Neural crest cell (in vitro differentiated cells): Measurements from ENCODE around the gene IGFL3. TPM values are rescaled to one million over a fixed set of nuclear protein-coding genes. Genes with fewer than 3 reads are reported as not detected.

Experiments
- DNase-seq: peaks from one replicate; pipeline ENCODE4 v3.0.0; 2021; ENCODE audit warnings: low read depth, mixed read lengths, low spot score
- H3K27ac Mint-ChIP-seq: one replicate; pipeline ENCODE4 v1.8.0; 2021; ENCODE audit warnings: mild to moderate bottlenecking, mixed read lengths; ENCODE audit not compliant: unreplicated experiment
- H3K27me3 Mint-ChIP-seq: 2 replicates; pipeline ENCODE4 v1.8.0; 2021; ENCODE audit warnings: low read depth, mild to moderate bottlenecking, mixed read lengths
- H3K36me3 Mint-ChIP-seq: 2 replicates; pipeline ENCODE4 v1.8.0; 2021; ENCODE audit warnings: low read depth, mild to moderate bottlenecking, mixed read lengths
- H3K4me1 Mint-ChIP-seq: 2 replicates; pipeline ENCODE4 v1.8.0; 2021; ENCODE audit warnings: mixed read lengths
- H3K4me3 Mint-ChIP-seq: one replicate; pipeline ENCODE4 v1.8.0; 2021; ENCODE audit warnings: mild to moderate bottlenecking, mixed read lengths
- H3K9me3 Mint-ChIP-seq: 2 replicates; pipeline ENCODE4 v1.8.0; 2021; ENCODE audit warnings: mixed read lengths
- CTCF ChIP-seq: fragments of 200-600 bp; sonication (generic); conservative IDR thresholded peaks from 2 replicates; pipeline ENCODE4 v1.5.0; 2021; ENCODE audit warnings: antibody characterized with exemption, mild to moderate bottlenecking
- total RNA-seq: library from RNA; stranded (reverse); gene quantifications from 2 replicates; pipeline ENCODE4 v1.2.1, GENCODE V29; 2021

Gene IGFL3
- total RNA-seq, 1 donor from 2014 or later, result not detected

DNA sequence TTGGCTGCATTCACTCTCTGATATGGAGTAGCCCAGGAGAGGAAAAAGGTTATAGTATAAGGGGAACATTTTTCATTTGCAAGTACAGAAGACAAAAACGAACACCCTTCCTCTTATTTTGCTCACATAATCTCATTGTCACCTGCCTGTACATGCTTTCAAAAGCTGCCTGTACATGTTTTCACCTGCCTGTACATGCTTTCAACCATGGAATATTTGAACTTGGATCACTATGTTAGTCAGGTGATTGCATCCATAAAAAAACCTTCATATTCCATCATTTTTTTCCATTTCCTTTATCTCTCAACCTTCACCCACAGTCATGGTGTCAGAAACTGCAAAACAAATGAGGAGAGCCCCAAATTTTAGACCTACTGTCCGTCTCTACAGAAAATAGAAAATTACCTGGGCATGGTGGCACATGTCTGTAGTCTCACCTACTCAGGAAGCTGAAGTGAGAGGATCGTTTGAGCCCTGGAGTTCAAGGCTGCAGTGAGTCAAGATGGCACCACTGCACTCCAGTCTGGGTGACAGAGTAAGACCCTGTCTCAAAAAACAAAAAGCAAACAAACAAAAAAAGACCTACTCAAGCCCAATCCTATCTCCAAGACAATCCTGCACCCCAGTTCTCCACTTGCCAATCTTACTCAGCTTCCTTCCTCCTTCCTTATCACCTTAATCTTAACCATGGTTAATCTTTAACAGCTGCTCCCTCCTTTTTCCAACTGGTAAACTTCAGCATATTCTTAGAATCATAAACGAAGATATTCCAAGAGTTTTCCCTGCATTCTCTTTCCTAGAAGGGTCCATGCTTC is 35.1 kb upstream of the IGFL3 start:
- Mint-ChIP-seq H3K27me3 (peaks cover 29% of the 10 kb centered on the region), H3K9me3 (peaks cover 17% of the 10 kb centered on the region), H3K4me1 (no peaks in the 10 kb centered on the region), H3K4me3 (no peak overlapping the region), H3K36me3 (peaks cover 4% of the 10 kb centered on the region), H3K27ac (no peak overlapping the region)
- no peak for DNase-seq
- TF ChIP-seq CTCF, result no peak

- no peak for DNase-seq
- H3K4me3 Mint-ChIP-seq, result no peak overlapping the region
- no peaks in the 10 kb centered on the region for H3K9me3 Mint-ChIP-seq
- peaks cover 23% of the 10 kb centered on the region for H3K27me3 Mint-ChIP-seq
- H3K4me1 Mint-ChIP-seq, result no peaks in the 10 kb centered on the region
- no peaks in the 10 kb centered on the region for H3K36me3 Mint-ChIP-seq
- H3K27ac Mint-ChIP-seq, result no peak overlapping the region
- TF ChIP-seq CTCF, result no peak
These were observed 30.7 kb upstream of the IGFL3 start for GRCh38 chr19:46155237-46155636.

GRCh38 chr19:46150606-46151005 is 26.1 kb upstream of the IGFL3 start:
- H3K27me3 Mint-ChIP-seq, result peaks cover 6% of the 10 kb centered on the region
- no peak for DNase-seq
- H3K4me3 Mint-ChIP-seq, result no peak overlapping the region
- H3K4me1 Mint-ChIP-seq, result peaks cover 8% of the 10 kb centered on the region
- no peak for TF ChIP-seq CTCF
- H3K27ac Mint-ChIP-seq, result no peak overlapping the region
- peaks cover 2% of the 10 kb centered on the region for H3K9me3 Mint-ChIP-seq
- no peaks in the 10 kb centered on the region for H3K36me3 Mint-ChIP-seq

DNA sequence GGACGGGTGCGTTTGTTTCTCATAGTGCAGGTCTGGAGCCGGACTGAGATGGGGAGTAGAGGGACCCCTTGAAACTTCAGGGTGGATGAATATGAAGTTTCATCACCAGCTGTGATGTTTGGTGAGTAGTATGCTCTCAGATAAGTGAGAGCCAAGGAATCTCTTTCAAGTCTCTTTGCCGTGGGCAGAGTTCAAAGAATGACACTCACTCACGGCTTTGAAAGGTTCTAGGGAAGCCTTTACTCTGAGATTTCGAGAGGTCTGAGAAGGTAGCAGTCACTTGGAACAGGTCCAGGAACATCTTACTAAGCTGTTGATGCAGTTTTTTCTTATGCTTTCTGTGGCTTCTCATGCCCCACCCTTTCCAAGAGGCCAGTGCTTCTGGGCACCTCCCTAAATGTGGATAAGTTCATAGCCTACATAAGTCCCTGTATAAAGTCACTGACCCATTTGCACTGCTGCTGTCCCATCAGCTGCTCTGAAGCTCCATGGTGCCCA is 23.4 kb upstream of the IGFL3 start, which contains the start of gene IGFL2:
IGFL2 (plus strand) TSS at position 448 of the 498 bp plus-strand sequence; CDS start at position 489, 41 bp downstream.
- no peak within 1 kb of the TSS for H3K27ac Mint-ChIP-seq
- peaks cover 6% of the 10 kb centered on the region for H3K27me3 Mint-ChIP-seq
- H3K36me3 Mint-ChIP-seq, result no peaks in the 10 kb centered on the region
- H3K9me3 Mint-ChIP-seq, result peaks cover 2% of the 10 kb centered on the region
- no peak for TF ChIP-seq CTCF
- DNase-seq, result no peak
- no peak within 1 kb of the TSS for H3K4me3 Mint-ChIP-seq
- H3K4me1 Mint-ChIP-seq, result peaks cover 8% of the 10 kb centered on the region

GRCh38 chr19:46147166-46147740 is 22.8 kb upstream of the IGFL3 start:
- H3K27me3 Mint-ChIP-seq, result peaks cover 6% of the 10 kb centered on the region
- no peak for DNase-seq
- TF ChIP-seq CTCF, result no peak
- H3K9me3 Mint-ChIP-seq, result peaks cover 2% of the 10 kb centered on the region
- no peak overlapping the region for H3K27ac Mint-ChIP-seq
- H3K4me1 Mint-ChIP-seq, result peaks cover 8% of the 10 kb centered on the region
- H3K36me3 Mint-ChIP-seq, result no peaks in the 10 kb centered on the region
- H3K4me3 Mint-ChIP-seq, result no peak overlapping the region
